ENCODE results near the gene UQCRC1.
A peak's percentile ranks its signal among the peaks of the same experiment; 100 is the strongest.

UQCRC1 gene

GRCh38 chr3:48564667-48565066 is 44.8 kb downstream of the UQCRC1 start:
- ATAC-seq: no peak
- no peaks in the 10 kb centered on the region for H3K36me3 Mint-ChIP-seq (ENCODE audit: low read depth)

GRCh38 chr3:48564022-48564421 is 45.4 kb downstream of the UQCRC1 start:
- Mint-ChIP-seq H3K27me3 (peaks cover 2% of the 10 kb centered on the region), H3K27ac (peak overlapping the region; percentile 15), H3K4me1 (peaks cover 24% of the 10 kb centered on the region), H3K4me3 (no peak overlapping the region), H3K36me3 (ENCODE audit: low read depth) (no peaks in the 10 kb centered on the region), H3K9me3 (no peaks in the 10 kb centered on the region)
- peak; percentile 42 for ATAC-seq
- DNase-seq: peak; percentile 61

More at GRCh38 chr3:48564667-48565066, 44.8 kb downstream of the UQCRC1 start:
- peaks cover 24% of the 10 kb centered on the region for H3K4me1 Mint-ChIP-seq
- H3K27me3 Mint-ChIP-seq: peaks cover 2% of the 10 kb centered on the region
- H3K27ac Mint-ChIP-seq: no peak overlapping the region
- no peaks in the 10 kb centered on the region for H3K9me3 Mint-ChIP-seq
- DNase-seq: no peak
- no peak overlapping the region for H3K4me3 Mint-ChIP-seq

- peaks cover 2% of the 10 kb centered on the region for H3K27me3 Mint-ChIP-seq
- no peaks in the 10 kb centered on the region for H3K36me3 Mint-ChIP-seq (ENCODE audit: low read depth)
- peaks cover 26% of the 10 kb centered on the region for H3K4me1 Mint-ChIP-seq
- DNase-seq (no peak), ATAC-seq (no peak)
- H3K9me3 Mint-ChIP-seq: no peaks in the 10 kb centered on the region
- H3K4me3 Mint-ChIP-seq: no peak within 1 kb of the TSS
- H3K27ac Mint-ChIP-seq: peak within 1 kb of the TSS; percentile 16
Observed at GRCh38 chr3:48563382-48563918, 46.0 kb downstream of the UQCRC1 start, which contains the start of gene UCN2. Gene UCN2, minus strand, starts transcription at chr3:48563781. Its CDS starts 657 bp downstream, at chr3:48563124.

- no peaks in the 10 kb centered on the region for H3K9me3 Mint-ChIP-seq
- peaks cover 2% of the 10 kb centered on the region for H3K27me3 Mint-ChIP-seq
- H3K4me1 Mint-ChIP-seq: peaks cover 30% of the 10 kb centered on the region
- H3K36me3 Mint-ChIP-seq (ENCODE audit: low read depth): no peaks in the 10 kb centered on the region
- no peak overlapping the region for H3K4me3 Mint-ChIP-seq
- DNase-seq (no peak), ATAC-seq (no peak)
- H3K27ac Mint-ChIP-seq: no peak overlapping the region
Observed at GRCh38 chr3:48562367-48563095, 46.9 kb downstream of the UQCRC1 start.

GRCh38 chr3:48561045-48561736 is 48.3 kb downstream of the UQCRC1 start:
- H3K27ac Mint-ChIP-seq: no peak overlapping the region
- no peaks in the 10 kb centered on the region for H3K9me3 Mint-ChIP-seq
- no peak overlapping the region for H3K4me3 Mint-ChIP-seq
- peaks cover 2% of the 10 kb centered on the region for H3K36me3 Mint-ChIP-seq (ENCODE audit: low read depth)
- ATAC-seq (no peak), DNase-seq (peak; percentile 21)
- peaks cover 39% of the 10 kb centered on the region for H3K4me1 Mint-ChIP-seq
- H3K27me3 Mint-ChIP-seq: peaks cover 2% of the 10 kb centered on the region

GRCh38 chr3:48560648-48561018 is 48.8 kb downstream of the UQCRC1 start:
- Mint-ChIP-seq H3K9me3 (no peaks in the 10 kb centered on the region), H3K36me3 (ENCODE audit: low read depth) (peaks cover 2% of the 10 kb centered on the region), H3K27me3 (peaks cover 2% of the 10 kb centered on the region), H3K4me3 (no peak overlapping the region), H3K4me1 (peaks cover 35% of the 10 kb centered on the region), H3K27ac (no peak overlapping the region)
- DNase-seq: no peak
- no peak for ATAC-seq

GRCh38 chr3:48558493-48559134 is 50.8 kb downstream of the UQCRC1 start:
- no peak overlapping the region for H3K27ac Mint-ChIP-seq
- no peak overlapping the region for H3K4me3 Mint-ChIP-seq
- peaks cover 2% of the 10 kb centered on the region for H3K36me3 Mint-ChIP-seq (ENCODE audit: low read depth)
- H3K9me3 Mint-ChIP-seq: no peaks in the 10 kb centered on the region
- DNase-seq (no peak), ATAC-seq (no peak)
- peaks cover 2% of the 10 kb centered on the region for H3K27me3 Mint-ChIP-seq
- peaks cover 32% of the 10 kb centered on the region for H3K4me1 Mint-ChIP-seq

GRCh38 chr3:48556796-48557626 is 52.4 kb downstream of the UQCRC1 start, which contains the start of gene PFKFB4:
Gene PFKFB4, minus strand, starts transcription at chr3:48556803. Its CDS starts 26 bp downstream, at chr3:48556777.
- ATAC-seq (peak; percentile 89), DNase-seq (peak; percentile 99)
- peaks cover 25% of the 10 kb centered on the region for H3K4me1 Mint-ChIP-seq
- H3K9me3 Mint-ChIP-seq: no peaks in the 10 kb centered on the region
- H3K4me3 Mint-ChIP-seq: peak within 1 kb of the TSS; percentile 84
- peaks cover 2% of the 10 kb centered on the region for H3K36me3 Mint-ChIP-seq (ENCODE audit: low read depth)
- peak within 1 kb of the TSS; percentile 93 for H3K27ac Mint-ChIP-seq
- H3K27me3 Mint-ChIP-seq: peaks cover 2% of the 10 kb centered on the region

GRCh38 chr3:48555949-48556795 is 53.3 kb downstream of the UQCRC1 start:
- Mint-ChIP-seq H3K4me3 (peak overlapping the region; percentile 84), H3K4me1 (peaks cover 24% of the 10 kb centered on the region), H3K27ac (peak overlapping the region; percentile 93)

GRCh38 chr3:48555231-48555948 is 54.1 kb downstream of the UQCRC1 start:
- ATAC-seq: no peak
- H3K27ac Mint-ChIP-seq: peak overlapping the region; percentile 31
- H3K36me3 Mint-ChIP-seq (ENCODE audit: low read depth): peaks cover 2% of the 10 kb centered on the region
- H3K4me1 Mint-ChIP-seq: peaks cover 22% of the 10 kb centered on the region
- peaks cover 2% of the 10 kb centered on the region for H3K27me3 Mint-ChIP-seq
- no peaks in the 10 kb centered on the region for H3K9me3 Mint-ChIP-seq
- no peak for DNase-seq
- H3K4me3 Mint-ChIP-seq: peak overlapping the region; percentile 84

More at GRCh38 chr3:48555949-48556795, 53.3 kb downstream of the UQCRC1 start:
- DNase-seq (peak; percentile 16), ATAC-seq (no peak)
- H3K27me3 Mint-ChIP-seq: peaks cover 2% of the 10 kb centered on the region
- peaks cover 2% of the 10 kb centered on the region for H3K36me3 Mint-ChIP-seq (ENCODE audit: low read depth)
- H3K9me3 Mint-ChIP-seq: no peaks in the 10 kb centered on the region

- Mint-ChIP-seq H3K4me3 (no peak overlapping the region), H3K27ac (no peak overlapping the region), H3K4me1 (peaks cover 22% of the 10 kb centered on the region), H3K9me3 (no peaks in the 10 kb centered on the region), H3K27me3 (no peaks in the 10 kb centered on the region), H3K36me3 (ENCODE audit: low read depth) (peaks cover 2% of the 10 kb centered on the region)
- DNase-seq (no peak), ATAC-seq (no peak)
Observed at GRCh38 chr3:48553886-48554845, 55.3 kb downstream of the UQCRC1 start.

GRCh38 chr3:48553361-48553760 is 56.1 kb downstream of the UQCRC1 start:
- H3K9me3 Mint-ChIP-seq: no peaks in the 10 kb centered on the region
- ATAC-seq: no peak
- no peaks in the 10 kb centered on the region for H3K27me3 Mint-ChIP-seq
- H3K27ac Mint-ChIP-seq: no peak overlapping the region
- H3K4me3 Mint-ChIP-seq: no peak overlapping the region
- DNase-seq: no peak
- peaks cover 2% of the 10 kb centered on the region for H3K36me3 Mint-ChIP-seq (ENCODE audit: low read depth)
- peaks cover 19% of the 10 kb centered on the region for H3K4me1 Mint-ChIP-seq
